ENCODE data around the gene SDF2. TPM values are rescaled to one million over a fixed set of nuclear protein-coding genes. Genes with fewer than 3 reads are reported as not detected.

The SDF2 gene
- total RNA-seq, 4 donors from 2014 or later: 38.2 to 44.4 (median 41.5) TPM

GRCh38 chr17:28700278-28700677, 38.6 kb upstream of the SDF2 start:
- DNase-seq (ENCODE audit: low spot score) (no peak), ATAC-seq (ENCODE audit: low FRiP score) (no peak)
- TF ChIP-seq CTCF (IDR thresholded peaks at IDR 0.05): no peak

GRCh38 chr17:28698253-28698941, 36.7 kb upstream of the SDF2 start:
- no peak for DNase-seq (ENCODE audit: low spot score)
- TF ChIP-seq CTCF (IDR thresholded peaks at IDR 0.05): no peak
- no peak for ATAC-seq (ENCODE audit: low FRiP score)

- no peak for ATAC-seq (ENCODE audit: low FRiP score)
- no peak for DNase-seq (ENCODE audit: low spot score)
- TF ChIP-seq CTCF (IDR thresholded peaks at IDR 0.05): no peak
These were observed 32.2 kb upstream of the SDF2 start for GRCh38 chr17:28693869-28694268.

GRCh38 chr17:28689011-28689410, 27.3 kb upstream of the SDF2 start:
- DNase-seq (ENCODE audit: low spot score) (no peak), ATAC-seq (ENCODE audit: low FRiP score) (no peak)
- TF ChIP-seq CTCF (IDR thresholded peaks at IDR 0.05): no peak

GRCh38 chr17:28688481-28688880, 26.8 kb upstream of the SDF2 start:
- TF ChIP-seq CTCF (IDR thresholded peaks at IDR 0.05): no peak
- DNase-seq (ENCODE audit: low spot score): no peak

GRCh38 chr17:28686296-28686695, 24.6 kb upstream of the SDF2 start:
- no peak for DNase-seq (ENCODE audit: low spot score)
- no peak for ATAC-seq (ENCODE audit: low FRiP score)
- no peak for TF ChIP-seq CTCF (IDR thresholded peaks at IDR 0.05)

More at GRCh38 chr17:28688481-28688880, 26.8 kb upstream of the SDF2 start:
- ATAC-seq (ENCODE audit: low FRiP score): no peak

- ATAC-seq (ENCODE audit: low FRiP score) (no peak), DNase-seq (ENCODE audit: low spot score) (no peak)
- no peak for TF ChIP-seq CTCF (IDR thresholded peaks at IDR 0.05)
These were observed 23.7 kb upstream of the SDF2 start for GRCh38 chr17:28685366-28685765.

Measured in omental fat pad (tissue), 4 donors.